HG03571 (cell line): Measurements from ENCODE around the gene MYO10.
"Not testable (repeated sequence)": the region's sequence is repeated elsewhere in the genome, so short reads cannot be mapped to it uniquely, and the experiment has no call there.

Experiments
- ATAC-seq: cut with Tn5 transposase; IDR thresholded peaks from one replicate; pipeline ENCODE4 v1.9.1; 2021; ENCODE audit not compliant: unreplicated experiment

Gene MYO10

DNA sequence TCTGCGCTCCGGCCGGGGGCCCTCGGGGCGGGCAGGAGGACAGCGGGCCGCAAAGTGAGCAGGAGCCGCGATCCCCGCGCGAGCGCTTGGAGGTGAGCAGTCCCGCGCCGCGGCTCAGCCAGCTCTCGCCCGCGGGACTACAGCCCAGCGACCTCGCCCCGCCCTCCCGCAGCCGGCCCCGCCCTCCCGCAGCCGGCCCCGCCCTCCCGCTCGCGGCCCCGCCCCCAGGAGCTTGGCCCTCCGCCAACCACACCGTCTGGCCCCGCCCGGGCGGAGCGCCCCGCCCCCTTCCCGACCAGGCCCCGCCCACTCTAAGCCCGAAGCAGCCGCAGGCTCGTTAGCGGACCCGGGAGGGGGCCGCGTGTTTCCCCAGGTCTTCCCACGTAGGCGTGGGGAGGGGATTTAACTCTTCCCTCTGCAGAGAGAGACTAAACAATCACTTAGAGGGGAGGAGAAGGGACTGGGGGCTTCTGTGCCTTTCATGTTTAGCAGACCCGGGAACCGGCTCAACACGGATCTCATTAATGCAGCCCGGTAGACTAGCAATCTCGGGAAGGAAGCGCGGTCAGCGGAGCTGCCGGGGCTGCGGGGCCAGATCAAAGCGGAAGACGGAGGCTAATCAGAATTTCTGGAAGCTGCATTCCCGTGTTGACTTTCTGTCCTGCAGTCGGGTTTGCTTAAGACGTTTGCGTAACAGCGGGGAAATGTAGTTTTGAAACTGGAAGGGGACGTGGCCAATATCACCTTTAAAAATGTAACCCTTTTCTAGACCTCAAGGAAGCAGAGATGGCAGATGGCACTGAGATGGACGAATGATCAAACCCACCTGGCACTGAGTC, at the start of gene MYO10:
MYO10 (minus strand) TSS at position 139 of the 839 bp plus-strand sequence. CDS start 480 bp downstream, outside the sequence.
- ATAC-seq, result peak; percentile 47

DNA sequence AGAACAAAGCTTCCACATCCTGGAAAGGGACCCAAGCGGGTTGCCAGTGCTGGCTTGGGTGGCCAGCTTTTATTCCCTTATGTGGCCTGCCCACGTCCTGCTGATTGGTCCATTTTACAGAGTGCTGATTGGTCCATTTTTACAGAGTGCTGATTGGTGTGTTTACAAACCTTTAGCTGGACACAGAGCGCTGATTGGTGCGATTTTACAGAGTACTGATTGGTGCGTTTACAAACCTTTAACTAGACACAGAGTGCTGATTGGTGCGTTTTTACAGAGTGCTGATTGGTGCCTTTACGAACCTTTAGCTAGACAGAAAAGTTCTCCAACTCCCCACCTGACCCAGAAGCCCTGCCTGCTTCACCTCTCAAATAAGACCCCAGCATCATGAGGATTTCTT, 49.2 kb upstream of the MYO10 start:
- not testable (repeated sequence) for ATAC-seq

DNA sequence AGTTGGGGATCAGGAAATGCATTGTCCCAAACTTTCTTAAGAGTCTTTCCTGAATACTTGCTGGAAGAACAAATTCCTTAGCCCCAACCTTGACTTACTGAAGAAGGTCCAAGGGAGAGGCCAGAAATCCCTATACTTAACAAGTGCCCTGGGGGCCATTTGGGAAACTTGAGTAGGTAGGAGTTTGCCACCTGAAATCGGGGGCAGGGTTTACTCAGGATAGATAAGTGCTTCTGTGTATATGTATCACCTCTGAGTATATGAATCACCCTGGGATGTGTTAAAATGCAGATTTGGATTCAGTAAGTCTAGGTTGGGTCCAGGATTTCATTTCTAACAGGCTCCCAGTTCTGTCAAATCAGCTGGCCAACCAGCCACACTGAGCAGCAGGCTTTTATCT, 47.9 kb upstream of the MYO10 start:
- no peak for ATAC-seq

DNA sequence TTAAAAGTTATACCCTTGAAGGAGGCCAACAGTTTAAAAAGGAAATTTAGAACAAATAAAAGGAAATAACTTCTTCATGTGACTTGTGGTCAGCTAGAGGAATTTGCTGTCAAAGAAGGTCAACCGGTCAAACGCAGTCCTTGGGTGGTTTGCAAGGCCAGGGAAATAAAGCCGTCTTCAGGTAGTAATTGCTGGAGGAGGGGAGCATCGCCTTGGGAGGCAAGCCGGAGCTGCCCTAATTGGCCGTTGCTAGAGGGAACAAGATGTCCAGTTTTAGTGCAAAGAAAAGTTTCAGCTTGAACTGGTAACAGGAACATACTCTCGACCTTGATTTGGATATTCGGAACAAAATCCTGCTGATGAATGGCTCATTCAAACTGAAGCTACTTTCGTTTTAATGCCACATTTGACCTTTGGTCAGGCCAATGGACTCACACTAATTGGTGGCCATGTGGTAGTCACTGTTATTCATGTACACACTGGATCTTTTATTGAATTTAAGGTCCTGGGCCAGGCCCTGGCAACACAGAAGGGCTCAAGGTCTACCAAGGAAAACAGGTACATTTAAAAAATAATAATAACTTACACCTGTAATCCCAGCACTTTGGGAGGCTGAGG, 47.0 kb upstream of the MYO10 start:
- ATAC-seq, result no peak

DNA sequence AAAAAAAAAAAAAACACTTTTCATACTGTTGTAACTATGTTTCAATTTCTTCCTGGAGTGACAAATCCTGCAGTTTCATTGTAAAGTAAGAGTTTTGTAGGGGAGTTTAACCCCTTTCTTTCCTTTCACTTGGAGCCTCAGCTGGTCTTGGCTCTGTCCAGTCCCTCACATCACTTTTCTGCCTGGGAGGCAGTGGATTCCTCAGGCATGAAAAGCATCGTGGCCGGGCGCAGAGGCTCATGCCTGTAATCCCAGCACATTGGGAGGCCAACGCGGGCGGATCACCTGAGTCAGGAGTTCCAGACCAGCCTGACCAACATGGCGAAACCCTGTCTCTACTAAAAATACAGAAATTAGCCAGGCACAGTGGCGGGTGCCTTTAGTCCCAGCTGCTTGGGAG, 45.6 kb upstream of the MYO10 start:
- ATAC-seq, result no peak

DNA sequence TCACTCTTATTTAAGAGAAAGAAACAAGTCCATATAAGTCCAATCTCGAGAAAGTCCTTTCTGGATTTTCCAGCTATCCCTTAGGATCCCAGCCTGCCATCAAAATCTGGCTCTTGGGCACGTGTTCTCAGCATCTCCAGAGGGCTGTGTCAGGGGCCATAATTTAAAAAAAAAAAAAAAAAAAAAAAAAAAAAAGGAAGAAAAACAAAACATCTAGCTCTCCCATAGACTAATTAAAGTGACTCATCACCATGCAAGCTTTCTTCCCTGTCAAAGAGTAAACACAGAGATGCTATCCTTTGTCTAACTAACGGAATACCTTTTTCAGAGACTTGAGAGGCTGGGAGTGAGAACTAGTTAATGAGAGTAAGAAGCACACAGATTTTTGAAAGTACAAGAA, 44.9 kb upstream of the MYO10 start:
- ATAC-seq, result no peak

DNA sequence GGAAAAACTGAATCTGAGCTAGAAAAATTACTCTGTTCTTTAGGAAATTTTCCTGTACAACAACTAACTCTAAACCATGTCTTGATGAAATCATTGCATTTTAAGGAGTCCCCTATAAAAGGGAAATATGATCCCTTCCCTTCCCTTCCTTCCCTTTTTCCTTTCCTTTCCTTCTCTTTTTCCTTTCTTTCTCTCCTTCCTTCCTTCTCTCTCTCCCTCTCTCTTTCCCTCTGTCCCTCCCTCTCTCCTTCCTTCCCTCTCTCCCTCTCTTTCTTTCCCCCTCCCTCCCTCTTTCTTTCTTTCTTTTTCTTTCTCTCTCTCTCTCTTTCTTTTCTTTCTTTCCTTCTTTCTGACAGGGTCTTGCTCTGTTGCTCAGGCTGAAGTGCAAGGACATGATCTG, 42.2 kb upstream of the MYO10 start:
- no peak for ATAC-seq

DNA sequence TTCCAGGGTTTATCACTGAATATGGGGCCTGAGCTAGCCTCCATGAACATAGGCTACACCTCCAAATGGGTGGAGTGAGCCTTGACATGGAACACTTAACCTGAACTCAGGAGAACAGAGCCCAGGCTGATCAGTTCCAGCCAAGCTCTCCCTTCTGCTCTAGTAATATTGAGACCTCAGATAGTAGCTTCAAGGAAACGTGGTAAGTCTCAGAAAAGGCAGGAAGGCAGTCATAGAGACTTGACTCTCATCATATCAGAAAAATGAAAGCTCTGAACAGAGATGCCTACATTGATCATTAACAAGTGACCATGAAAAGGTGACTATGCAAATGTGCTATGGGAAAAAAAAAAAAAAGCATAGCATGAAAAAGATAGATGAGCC, 40.5 kb upstream of the MYO10 start:
- peak; percentile 84 for ATAC-seq

DNA sequence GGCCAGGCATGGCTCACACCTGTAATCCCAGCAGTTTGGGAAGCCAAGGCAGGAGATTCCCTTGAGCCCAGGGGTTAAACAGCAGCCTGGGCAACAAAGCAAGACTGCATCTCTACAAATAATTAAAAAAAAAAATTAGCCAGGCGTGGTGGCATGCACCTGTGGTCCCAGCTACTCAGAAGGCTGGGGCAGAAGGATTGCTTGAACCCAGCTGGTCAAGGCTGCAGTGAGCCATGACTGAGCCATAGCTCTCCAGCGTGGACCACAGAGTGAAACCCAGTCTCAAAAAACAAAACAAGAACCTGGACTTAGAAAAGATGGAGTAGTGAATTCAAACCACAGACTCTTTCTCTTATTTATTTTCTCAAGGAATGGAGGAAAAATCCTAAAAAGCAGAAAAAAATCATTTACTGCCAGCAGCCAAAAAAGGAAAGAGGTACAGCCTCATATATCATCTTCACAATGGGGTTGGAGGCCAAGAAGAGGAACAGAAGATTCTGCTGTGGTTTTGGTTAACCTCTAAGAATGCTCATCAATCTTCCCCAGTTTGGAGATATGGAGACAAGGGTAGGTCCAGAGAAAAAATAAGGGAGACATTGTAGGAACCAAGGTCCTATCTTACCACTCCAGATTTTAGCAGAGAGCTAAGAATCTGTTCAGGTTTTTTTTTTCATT, 40.0 kb upstream of the MYO10 start:
- ATAC-seq, result peak; percentile 84

DNA sequence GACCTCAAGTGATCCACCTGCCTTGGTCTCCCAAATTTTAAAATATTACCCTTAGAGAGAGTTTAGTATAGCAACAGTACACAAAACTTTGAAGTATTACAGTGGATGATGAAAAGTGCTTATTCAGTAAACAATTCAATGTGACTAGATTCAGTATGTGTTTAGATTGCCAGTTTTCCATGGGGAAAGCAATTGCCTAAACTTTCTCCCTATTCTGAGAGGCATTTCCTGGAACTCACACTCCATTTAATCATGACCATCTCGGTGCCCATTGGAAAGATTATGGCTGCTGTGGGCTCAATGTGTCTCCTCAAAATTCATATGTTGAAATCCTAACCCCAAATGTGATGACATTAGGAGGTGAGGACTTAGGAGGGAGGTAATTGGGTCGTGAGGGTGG, 38.9 kb upstream of the MYO10 start:
- no peak for ATAC-seq

DNA sequence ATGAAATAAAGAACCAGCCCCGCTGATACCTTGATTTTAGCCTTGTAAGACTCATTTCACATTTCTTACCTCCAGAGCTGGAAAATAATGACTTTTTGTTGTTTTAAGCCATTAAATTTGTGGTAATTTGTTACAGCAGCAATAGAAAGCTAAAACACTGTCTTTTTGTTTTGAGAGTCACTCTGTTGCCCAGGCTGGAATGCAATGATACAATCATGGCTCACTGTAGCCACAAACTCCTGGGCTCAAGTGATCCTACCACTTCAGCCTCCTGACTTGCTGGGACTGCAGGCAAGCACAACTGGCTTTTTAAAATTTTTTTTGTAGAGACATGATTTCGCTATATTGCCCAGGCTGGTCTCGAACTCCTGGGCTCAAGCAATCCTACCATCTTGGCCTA, 34.7 kb upstream of the MYO10 start:
- ATAC-seq, result no peak

DNA sequence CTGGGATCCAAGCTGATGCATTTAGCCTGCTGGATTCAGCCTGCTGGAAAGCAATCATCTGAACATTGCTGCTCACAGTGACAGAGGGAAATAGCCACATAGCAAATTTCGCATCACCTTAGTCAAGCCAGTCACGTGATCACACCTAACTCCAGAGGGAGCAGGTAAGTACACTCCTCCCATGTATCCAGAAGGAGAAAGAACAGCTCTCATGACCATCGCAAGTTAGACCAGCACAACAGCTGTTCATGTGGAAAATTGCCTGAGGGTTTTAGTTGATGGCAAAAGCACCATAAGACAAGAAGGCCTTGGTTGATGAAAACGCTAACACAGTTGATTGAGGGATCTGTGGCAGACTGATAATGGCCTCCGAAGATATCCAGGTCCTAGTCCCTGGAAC, 34.2 kb upstream of the MYO10 start:
- no peak for ATAC-seq

DNA sequence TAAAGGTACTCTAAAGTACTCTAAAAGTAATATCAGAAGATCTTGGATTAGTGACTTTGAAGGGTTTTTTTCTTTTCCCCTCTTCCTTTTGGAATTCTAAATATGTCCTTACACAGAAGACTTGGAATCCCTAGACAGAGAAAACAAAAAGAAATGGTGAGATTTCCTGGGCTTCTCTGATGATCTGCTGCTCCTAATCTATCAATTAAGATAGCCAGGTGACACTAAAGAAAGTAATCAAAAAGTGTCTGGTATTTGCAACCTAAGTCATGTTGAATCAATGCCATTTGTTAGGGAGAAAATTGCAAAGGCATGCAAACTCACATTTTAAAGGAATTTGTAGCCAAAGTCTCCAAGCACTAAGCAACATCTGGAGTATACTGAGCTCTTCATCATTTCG, 29.5 kb upstream of the MYO10 start:
- ATAC-seq, result no peak

DNA sequence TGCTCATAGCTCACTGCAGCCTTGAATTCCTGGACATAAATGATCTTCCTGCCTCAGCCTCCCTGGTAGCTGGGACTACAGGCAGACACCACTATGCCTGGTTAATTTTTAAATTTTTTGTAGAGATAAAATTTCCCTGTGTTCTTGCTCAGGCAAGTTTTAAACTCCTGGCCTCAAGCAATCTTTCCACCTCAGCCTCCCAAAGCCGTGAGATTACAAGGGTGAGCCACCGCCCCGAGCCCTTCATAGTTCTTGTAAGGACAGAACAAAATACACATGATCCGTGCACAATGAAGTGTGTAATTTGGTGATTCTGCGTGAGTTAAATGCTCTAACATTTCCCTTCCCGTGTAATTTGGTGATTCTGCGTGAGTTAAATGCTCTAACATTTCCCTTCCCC, 27.7 kb upstream of the MYO10 start:
- ATAC-seq, result no peak

DNA sequence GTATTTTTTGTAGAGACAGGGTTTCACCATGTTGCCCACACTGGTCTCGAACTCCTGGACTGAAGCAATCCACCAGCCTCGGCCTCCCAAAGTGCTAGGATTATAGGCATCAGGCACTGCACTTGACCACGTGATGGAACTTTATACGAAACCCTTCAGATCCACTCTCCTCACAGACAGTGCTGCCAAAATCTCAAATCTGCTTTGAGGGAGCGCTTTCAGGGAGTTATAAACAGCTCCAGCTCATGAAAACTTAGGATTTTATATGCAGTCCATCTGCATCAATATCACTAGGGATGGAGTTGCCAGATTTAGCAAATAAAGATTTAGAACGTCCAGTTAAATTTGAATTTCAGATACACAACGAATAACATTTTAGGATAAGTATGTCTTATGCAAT, 25.0 kb upstream of the MYO10 start:
- ATAC-seq, result no peak

DNA sequence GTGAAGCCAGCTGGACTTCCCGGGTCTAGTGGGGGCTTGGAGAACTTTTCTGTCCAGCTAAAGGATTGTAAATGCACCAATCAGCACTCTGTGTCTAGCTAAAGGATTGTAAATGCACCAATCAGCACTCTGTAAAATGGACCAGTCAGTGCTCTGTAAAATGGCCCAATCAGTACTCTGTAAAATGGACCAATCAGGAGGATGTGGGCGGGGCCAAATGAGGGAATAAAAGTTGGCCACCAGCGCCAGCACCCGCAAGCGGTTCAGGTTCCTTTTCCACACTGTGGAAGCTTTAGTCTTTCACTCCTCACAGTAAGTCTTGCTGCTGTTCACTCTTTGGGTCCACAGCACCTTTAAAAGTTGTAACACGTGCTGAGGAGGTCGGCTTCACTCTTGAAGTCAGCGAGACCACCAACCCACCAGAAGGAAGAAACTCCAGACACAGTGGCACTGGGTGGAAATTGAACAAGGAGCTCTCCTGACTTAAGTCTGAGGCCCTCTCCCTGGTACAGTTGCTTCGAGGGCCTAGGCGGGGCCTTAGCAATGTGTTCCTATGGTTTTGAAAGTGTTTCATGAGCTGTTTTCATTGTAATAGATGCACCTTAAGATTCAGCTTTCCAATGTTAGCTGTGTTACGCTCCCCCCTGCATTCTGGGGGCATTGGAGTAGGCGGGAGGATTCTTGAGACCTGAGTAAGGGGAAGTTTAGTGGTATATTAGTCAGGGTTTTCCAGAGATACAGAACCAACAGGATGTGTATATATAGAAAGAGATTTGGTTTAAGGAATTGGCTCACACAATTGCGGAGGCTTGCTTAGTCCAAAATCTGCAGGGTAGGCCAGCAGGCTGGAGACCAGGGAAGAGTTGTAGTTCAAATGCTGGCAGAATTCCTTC, 21.5 kb upstream of the MYO10 start:
- ATAC-seq, result no peak

DNA sequence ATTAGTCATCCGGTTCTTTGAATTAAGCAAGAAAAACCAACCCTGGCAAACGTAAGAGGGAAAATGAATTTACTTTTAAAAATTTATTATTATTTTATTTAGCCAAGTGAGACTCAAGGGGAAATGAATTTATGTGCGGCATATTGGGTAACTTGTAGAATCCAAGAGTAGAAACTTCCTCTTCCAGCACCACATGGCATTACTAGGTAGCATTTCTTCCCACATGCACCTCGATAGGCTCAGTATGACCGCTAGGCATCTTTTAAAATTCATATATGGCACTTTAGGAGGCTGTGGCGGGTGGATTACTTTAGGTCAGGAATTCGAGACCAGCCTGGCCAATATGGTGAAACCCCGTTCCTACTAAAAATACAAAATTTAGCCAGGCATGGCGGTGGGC, 17.6 kb upstream of the MYO10 start:
- ATAC-seq, result no peak

DNA sequence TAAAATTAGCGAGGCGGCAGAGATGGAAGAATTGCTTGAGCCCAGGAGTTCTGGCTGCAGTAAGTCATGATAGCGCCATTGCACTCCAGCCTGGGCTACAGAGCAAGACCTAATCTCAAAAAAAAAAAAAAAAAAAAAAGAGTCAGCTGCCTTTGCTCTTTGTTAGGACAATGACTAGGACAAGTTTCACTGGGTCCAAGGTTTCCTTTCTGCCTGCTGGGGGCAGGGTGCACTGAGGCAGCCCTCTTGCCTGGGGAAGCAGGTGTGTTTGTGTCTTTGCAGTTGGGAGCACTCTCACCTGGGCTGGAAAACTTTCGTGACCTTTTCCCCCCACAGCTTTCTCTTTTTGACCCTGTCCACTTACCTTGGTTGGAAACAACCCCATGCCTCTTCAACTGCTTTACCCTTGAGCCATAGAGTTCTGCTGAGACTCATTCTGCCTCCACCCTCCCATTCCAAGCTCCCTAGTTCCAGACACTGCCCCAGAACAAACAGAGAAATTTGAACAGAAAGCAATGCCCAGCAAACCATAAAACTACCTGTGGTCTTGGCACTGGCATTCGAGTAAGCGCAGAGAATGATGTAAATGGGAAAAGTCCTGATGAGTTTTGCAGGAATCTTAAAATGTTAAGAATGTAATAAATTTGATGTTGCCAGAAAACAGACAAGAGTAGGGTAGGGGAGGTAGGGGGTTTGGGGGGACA, 17.0 kb upstream of the MYO10 start:
- no peak for ATAC-seq

DNA sequence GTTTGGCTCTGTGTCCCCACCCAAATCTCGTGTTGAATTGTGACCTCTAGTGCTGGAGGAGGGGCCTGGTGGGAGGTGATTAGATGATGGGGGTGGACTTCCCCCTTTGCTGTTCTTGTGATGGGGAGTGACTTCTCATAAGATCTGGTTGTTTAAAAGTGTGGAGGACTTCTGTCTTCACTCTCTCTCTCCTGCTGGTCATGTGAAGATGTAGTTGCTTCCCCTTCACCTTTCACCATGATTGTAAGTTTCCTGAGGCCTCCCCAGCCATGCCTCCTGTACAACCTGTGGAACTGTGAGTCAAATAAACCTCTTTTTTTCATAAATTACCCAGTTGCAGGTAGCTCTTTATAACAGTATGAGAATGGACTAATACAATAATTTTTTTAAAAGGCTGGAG, 10.6 kb upstream of the MYO10 start:
- no peak for ATAC-seq

DNA sequence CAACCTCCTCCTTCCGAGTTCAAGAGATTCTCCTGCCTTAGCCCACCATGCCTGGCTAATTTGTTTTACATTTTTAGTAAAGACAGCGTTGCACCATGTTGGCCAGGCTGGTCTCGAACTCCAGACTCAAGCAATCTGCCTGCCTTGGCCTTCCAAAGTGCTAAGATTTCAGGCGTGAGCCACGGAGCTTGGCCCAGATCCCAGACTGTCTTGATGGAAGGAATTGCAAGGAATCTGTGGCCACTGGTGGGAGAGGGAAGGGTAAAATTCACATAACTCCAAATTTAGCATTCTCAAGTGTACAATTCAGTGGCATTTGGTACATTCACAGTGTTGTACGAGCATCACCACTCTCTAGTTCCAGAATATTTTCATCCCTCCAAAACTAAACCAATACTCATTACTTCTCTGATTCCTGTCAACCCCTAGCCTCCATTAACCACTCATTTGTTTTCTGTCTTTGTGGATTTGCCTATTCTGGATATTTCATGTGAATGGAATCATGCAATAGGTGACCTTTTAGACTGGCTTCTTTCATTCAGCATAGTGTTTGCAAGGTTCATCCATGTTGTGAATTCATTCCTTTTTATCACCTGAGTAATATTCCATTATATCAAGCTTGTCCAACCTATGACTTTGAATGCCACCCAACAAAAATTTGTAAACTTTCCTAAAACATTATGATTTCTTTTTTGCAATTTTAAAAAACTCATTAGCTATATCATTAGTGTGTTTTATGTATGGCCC, 8.9 kb upstream of the MYO10 start:
- no peak for ATAC-seq
